HG03196 (cell line): ENCODE data around the gene C2orf81.
A peak's percentile ranks its signal among the peaks of the same experiment; 100 is the strongest.
"Not testable (repeated sequence)": the region's sequence is repeated elsewhere in the genome, so short reads cannot be mapped to it uniquely, and the experiment has no call there.

ENCODE experiments used
- ATAC-seq: cut with Tn5 transposase; IDR thresholded peaks from one replicate; pipeline ENCODE4 v1.9.1; 2021; ENCODE audit not compliant: unreplicated experiment

C2orf81 gene

GRCh38 chr2:74421221-74421870 is at the start of gene C2orf81, which contains the start of gene WDR54:
Gene C2orf81 (minus strand): TSS chr2:74421619. CDS start chr2:74421560, 59 bp downstream.
Gene WDR54 (plus strand): TSS chr2:74421730. CDS start chr2:74422154, 424 bp downstream.
- peak; percentile 89 for ATAC-seq

GRCh38 chr2:74470742-74471141 is 49.3 kb upstream of the C2orf81 start:
- not testable (repeated sequence) for ATAC-seq

DNA sequence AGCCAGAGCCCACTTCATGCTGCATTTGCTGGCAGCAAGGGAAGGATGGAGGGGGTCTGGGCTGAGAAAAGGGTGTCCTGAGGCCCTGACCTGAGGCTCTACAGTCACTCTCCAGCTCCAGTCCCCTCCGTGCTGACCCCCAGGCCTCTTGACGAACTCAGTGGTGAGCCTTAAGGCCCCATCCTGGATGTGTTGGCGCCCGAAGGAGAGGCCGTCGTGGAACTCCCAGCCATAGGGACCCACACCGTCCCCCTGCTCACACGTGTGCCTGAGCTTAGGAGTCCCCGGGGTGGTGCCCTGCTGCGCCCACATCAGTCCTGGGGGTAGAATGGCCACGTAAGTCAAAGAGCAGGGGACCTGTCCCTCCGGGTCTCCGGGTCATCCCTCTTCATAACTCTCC is 43.0 kb upstream of the C2orf81 start:
- ATAC-seq: no peak

GRCh38 chr2:74462786-74463105 is 41.3 kb upstream of the C2orf81 start:
- ATAC-seq: no peak

DNA sequence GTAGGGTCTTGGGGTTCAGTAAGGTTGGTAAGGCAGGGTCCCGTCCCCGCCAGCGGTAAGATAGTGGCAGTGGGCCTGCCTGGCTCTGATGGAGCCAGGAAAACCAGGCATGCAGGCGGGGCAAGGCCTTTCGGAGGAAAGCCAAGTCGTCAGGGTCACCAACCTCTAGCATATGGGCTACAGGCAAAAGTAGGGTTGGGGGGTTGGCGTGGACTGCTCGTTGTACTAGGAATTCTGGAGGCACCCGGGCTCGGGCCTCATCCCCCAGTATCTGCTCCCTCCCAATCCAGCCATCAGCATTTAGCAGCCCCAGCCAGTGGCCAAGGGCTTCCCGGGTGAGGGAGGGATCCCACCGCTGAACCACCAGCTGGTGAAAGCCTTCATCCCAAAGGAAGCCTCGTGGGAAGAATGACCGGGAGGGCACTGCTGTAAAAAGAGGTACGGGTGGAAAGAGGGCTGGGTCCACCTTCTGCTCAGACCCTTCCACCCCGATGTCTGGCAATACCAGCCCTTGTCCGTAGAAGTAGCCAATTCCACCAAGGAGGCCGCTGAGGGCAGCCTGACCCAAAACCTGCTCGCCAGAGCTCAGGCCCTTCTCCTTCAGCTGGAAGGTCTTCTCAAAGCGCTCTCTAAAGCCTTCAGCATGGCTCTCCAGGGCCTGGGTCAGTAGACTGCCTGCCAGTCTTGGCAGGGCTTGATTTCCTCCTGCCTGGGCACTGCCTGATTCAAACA is 40.8 kb upstream of the C2orf81 start:
- no peak for ATAC-seq

- no peak for ATAC-seq
Observed at GRCh38 chr2:74461187-74462053, 40.0 kb upstream of the C2orf81 start.

GRCh38 chr2:74460187-74460586 is 38.8 kb upstream of the C2orf81 start:
- ATAC-seq: not testable (repeated sequence)

DNA sequence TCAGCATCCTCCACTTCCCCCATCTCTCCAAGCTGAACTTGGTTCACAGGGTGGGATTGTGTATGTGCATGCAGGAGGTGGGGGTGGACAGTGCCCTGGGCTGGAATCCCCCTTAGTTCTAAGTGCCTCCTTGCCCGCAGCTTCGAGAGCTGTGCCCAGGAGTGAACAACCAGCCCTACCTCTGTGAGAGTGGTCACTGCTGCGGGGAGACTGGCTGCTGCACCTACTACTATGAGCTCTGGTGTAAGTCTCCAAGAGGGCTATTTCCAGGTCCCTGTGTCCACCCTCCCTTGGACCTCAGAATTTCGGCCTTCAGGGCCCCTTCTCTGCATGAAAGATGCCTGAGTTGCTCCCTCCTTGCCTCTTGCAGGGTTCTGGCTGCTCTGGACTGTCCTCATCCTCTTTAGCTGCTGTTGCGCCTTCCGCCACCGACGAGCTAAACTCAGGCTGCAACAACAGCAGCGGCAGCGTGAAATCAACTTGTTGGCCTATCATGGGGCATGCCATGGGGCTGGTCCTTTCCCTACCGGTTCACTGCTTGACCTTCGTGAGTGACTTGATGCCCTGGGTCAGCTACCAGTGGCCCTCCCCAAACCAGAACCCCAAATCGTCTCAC is 38.2 kb upstream of the C2orf81 start:
- ATAC-seq: not testable (repeated sequence)

GRCh38 chr2:74458938-74459363 is 37.5 kb upstream of the C2orf81 start:
- no peak for ATAC-seq

GRCh38 chr2:74458132-74458937 is 36.9 kb upstream of the C2orf81 start, which contains the start of gene WBP1:
Gene WBP1 (plus strand): TSS chr2:74458438. CDS start chr2:74458603, 165 bp downstream.
- ATAC-seq: peak; percentile 79

DNA sequence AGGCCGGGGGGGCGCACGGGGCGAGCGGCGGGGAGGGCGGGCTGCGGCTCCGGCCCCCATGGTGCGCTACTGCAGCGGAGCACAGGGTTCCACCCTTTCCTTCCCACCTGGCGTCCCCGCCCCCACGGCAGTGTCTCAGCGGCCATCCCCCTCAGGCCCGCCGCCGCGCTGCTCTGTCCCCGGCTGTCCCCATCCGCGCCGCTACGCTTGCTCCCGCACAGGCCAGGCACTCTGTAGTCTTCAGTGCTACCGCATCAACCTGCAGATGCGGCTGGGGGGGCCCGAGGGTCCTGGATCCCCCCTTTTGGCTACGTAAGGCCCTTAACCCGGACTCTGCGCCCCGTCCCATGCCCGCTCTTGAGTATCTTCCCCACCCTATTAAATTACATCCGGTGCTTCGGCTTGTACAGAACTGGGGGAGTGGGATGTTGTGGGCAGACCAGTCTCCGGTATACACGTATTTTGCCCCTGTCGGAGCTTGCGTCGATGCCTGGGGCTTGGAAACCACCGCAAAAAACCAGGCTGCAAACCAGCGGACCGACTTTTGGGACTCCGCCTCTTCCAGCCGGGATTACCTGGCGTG is 36.2 kb upstream of the C2orf81 start:
- ATAC-seq: peak; percentile 37

GRCh38 chr2:74457129-74457548 is 35.7 kb upstream of the C2orf81 start:
- ATAC-seq: no peak

GRCh38 chr2:74454654-74455511 is 33.5 kb upstream of the C2orf81 start, which contains the start of gene INO80B:
Gene INO80B (plus strand): TSS chr2:74455087. CDS start chr2:74455117, 30 bp downstream.
- peak; percentile 45 for ATAC-seq

DNA sequence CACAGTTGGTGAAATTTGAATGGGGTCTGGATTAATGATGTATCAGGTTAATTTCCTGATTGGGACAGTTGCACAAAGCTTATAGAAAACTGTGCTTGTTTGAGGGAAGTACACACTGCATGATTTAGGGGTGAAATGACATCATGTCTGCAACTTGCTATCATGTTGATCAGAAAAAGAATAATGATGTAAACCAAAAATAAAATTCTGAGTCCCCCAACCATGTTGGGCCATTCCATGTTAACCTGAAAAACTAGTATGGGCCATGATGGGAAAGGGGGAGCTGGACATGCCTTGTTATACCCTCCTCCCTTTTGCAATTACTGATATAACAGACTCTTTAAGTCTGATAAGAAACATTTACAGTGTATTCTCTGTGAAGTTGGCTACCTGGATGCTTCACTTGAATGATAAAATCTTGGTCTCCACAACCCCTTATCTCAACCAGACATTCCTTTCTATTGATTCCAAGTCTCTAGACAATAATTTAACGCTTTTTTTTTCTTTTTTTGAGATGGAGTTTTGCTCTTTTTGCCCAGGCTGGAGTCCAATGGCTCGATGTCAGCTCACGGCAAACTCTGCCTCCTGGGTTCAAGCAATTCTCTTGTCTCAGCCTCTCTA is 29.3 kb upstream of the C2orf81 start:
- ATAC-seq: no peak

DNA sequence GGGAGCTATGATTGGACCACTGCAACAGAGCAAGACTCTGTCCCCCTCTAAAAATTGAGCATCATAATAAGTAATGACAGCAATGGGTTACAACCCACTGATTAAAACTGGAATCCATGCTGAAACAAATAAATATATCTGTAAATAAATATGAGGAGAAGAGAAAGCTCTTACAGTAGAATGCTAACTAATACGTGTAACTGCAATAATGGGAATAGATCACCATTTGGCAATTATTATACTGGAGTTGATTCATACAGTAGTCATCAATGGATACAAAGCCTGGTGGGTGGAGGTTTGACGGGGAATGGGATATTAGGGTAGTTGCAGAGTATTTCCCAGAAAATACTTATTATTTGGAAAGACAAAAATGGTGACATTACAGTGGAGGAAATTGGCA is 27.4 kb upstream of the C2orf81 start:
- ATAC-seq: no peak

- ATAC-seq: no peak
Observed at GRCh38 chr2:74447230-74447999, 26.0 kb upstream of the C2orf81 start.

DNA sequence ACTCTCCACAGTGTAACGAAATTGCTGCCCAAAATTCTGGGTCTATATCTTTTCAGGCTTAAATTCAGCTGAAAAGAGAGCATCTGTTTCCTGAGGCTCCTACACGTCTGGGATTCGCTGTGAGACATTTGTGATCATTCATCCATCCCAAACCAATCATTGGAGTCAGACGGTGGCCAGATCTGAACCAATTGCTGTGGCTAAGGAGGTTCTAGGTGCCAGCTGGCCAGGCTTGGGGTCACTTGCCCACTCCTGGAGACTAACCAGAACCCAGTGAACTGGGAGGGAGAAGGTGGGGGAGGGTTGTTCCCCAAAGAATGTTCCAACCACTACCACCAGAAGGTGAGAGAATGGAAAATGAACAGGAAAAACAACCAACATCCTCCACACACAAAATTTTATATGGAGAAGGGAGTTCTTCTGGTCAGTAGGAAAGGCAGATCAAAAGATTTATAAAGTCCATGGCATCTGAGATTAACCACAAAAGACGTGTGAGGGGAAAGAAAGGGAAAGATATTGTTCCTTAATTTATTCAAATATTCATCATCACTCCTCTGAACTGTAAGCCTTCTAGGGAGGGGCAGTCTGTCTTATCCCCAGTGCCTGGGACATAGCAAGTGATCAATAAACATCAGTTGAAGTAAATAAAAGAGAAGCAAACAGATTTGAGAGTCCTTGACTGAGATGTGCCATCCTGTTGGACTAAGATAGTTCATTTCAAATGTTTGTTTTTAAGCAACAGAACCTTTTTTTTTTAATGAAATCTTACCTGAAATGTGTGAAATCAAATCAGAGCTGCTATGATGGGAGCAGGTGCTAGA is 23.3 kb upstream of the C2orf81 start:
- no peak for ATAC-seq
